ENCODE measurements around the gene NTM. TPM values are rescaled to one million over a fixed set of nuclear protein-coding genes. Genes with fewer than 3 reads are reported as not detected.

Gene NTM
- total RNA-seq, 1 experiment from 2014 or later: not detected

GRCh38 chr11:132125988-132126871 lies 755.8 kb downstream of the NTM start:
- Histone ChIP-seq H3K4me3 (replicated peaks in 1 of 2; ENCODE audit: low read depth in 1 of 2, low read length in 2 of 2) (no peak overlapping the region), H3K4me1 (ENCODE audit: control insufficient read depth in 1 of 2, insufficient read depth in 2 of 2, low read length in 2 of 2) (no peaks in the 10 kb centered on the region), H3K36me3 (ENCODE audit: control insufficient read depth in 1 of 2, insufficient read depth in 2 of 2, low read length in 2 of 2) (no peaks in the 10 kb centered on the region), H3K9me3 (ENCODE audit: control insufficient read depth in 1 of 2, insufficient read depth in 1 of 2, low read depth in 1 of 2, low read length in 2 of 2) (peaks cover 14 to 15% of the 10 kb centered on the region in 2 experiments; a peak in 3 of 4 replicates), H3K27me3 (ENCODE audit: insufficient read depth, low read length) (no peaks in the 10 kb centered on the region), H4K20me1 (ENCODE audit: insufficient read depth) (no peaks in the 10 kb centered on the region), H3K27ac (ENCODE audit: low read depth, low read length) (no peak overlapping the region), H3K9me2 (ENCODE audit: insufficient read depth) (no peaks in the 10 kb centered on the region), H2AFZ (ENCODE audit: low read depth, low read length, poor library complexity, severe bottlenecking) (no peak overlapping the region), H3K79me2 (ENCODE audit: insufficient read depth, low read length) (no peaks in the 10 kb centered on the region), H3K9ac (ENCODE audit: low read length) (no peak overlapping the region), H3K4me2 (ENCODE audit: low read length) (no peak overlapping the region)
- CTCF ChIA-PET: no interaction called here
- POLR2A ChIA-PET: no interaction called here
- BruUV-seq (replicated peaks): no TSS peak
- DNase-seq (ENCODE audit: low read depth, low spot score) (no peak), ATAC-seq (no peak)
- RAD21 ChIA-PET (ENCODE audit: low non-redundant PET in 1 of 2, low total read pairs in 2 of 2, uncharacterized antibody in 2 of 2, unreplicated experiment in 2 of 2): no interaction called here
- intact Hi-C loops (cut with micrococcal nuclease): no loop called here
- no peak for TF ChIP-seq CTCF (IDR thresholded peaks at IDR 0.05 in 2 of 3, conservative IDR thresholded peaks at IDR 0.05 in 1 of 3; ENCODE audit: borderline replicate concordance in 1 of 3, insufficient read depth in 1 of 3, low read depth in 2 of 3, low read length in 2 of 3)
- TF ChIP-seq EZH2phosphoT487 (IDR thresholded peaks at IDR 0.05; ENCODE audit: borderline replicate concordance): no peak

GRCh38 chr11:132126973-132127899 lies 756.8 kb downstream of the NTM start:
- no peak for DNase-seq (ENCODE audit: low read depth, low spot score)
- no peak overlapping the region for H3K27ac ChIP-seq (ENCODE audit: low read depth, low read length)
- intact Hi-C loops (cut with micrococcal nuclease): no loop called here
- peaks cover 10 to 18% of the 10 kb centered on the region in 2 experiments; a peak in 3 of 4 replicates for H3K9me3 ChIP-seq (ENCODE audit: control insufficient read depth in 1 of 2, insufficient read depth in 1 of 2, low read depth in 1 of 2, low read length in 2 of 2)
- H2AFZ ChIP-seq (ENCODE audit: low read depth, low read length, poor library complexity, severe bottlenecking): no peak overlapping the region
- H3K4me2 ChIP-seq (ENCODE audit: low read length): no peak overlapping the region
- no peaks in the 10 kb centered on the region for H3K4me1 ChIP-seq (ENCODE audit: control insufficient read depth in 1 of 2, insufficient read depth in 2 of 2, low read length in 2 of 2)
- TF ChIP-seq TCF7L2 (IDR thresholded peaks at IDR 0.05; ENCODE audit: borderline replicate concordance, extremely low read depth, insufficient read depth, insufficient read length): no peak
- TF ChIP-seq EGR1 (IDR thresholded peaks at IDR 0.05; ENCODE audit: low read depth): no peak
- TF ChIP-seq POLR2AphosphoS5 (IDR thresholded peaks at IDR 0.05; ENCODE audit: low read depth, low read length): no peak
- no peak for TF ChIP-seq ZFX (IDR thresholded peaks at IDR 0.05)
- no peak for TF ChIP-seq MAX (IDR thresholded peaks at IDR 0.05)
- CTCF ChIA-PET: no interaction called here
- POLR2A ChIA-PET: no interaction called here
- H4K20me1 ChIP-seq (ENCODE audit: insufficient read depth): no peaks in the 10 kb centered on the region
- no peaks in the 10 kb centered on the region for H3K79me2 ChIP-seq (ENCODE audit: insufficient read depth, low read length)
- H3K9me2 ChIP-seq (ENCODE audit: insufficient read depth): no peaks in the 10 kb centered on the region
- no peak overlapping the region for H3K4me3 ChIP-seq (replicated peaks in 1 of 2; ENCODE audit: low read depth in 1 of 2, low read length in 2 of 2)
- BruUV-seq (replicated peaks): no TSS peak
- RAD21 ChIA-PET (ENCODE audit: low non-redundant PET in 1 of 2, low total read pairs in 2 of 2, uncharacterized antibody in 2 of 2, unreplicated experiment in 2 of 2): no interaction called here
- no peaks in the 10 kb centered on the region for H3K27me3 ChIP-seq (ENCODE audit: insufficient read depth, low read length)
- H3K9ac ChIP-seq (ENCODE audit: low read length): no peak overlapping the region
- no peak for ATAC-seq
- H3K36me3 ChIP-seq (ENCODE audit: control insufficient read depth in 1 of 2, insufficient read depth in 2 of 2, low read length in 2 of 2): no peaks in the 10 kb centered on the region

Measured in HCT116 (cell line).